Heart left ventricle (tissue), 13 donors: Measurements from ENCODE around the gene GBP3.

Source experiments
- CTCF ChIP-seq, 12 donors: fragments of 200-600 bp; sonication (generic) in 4 of 12; IDR thresholded peaks; one replicate each; pipeline versions ENCODE4 v1.5.0 to v1.8.0; 2018 to 2022; ENCODE audit warnings: antibody characterized with exemption in 12 of 12, mild to moderate bottlenecking in 5 of 12
- POLR2A ChIP-seq, 2 donors: fragments of 450-650 bp; IDR thresholded peaks; one replicate each; pipeline ENCODE4 v1.6.1; 2017; ENCODE audit warnings: antibody characterized with exemption in 2 of 2, mild to moderate bottlenecking in 2 of 2, moderate library complexity in 2 of 2
- donor health status: ischemic (EF 13 %, LVEDD 7.1; RV severe dilation, severe dysfunction).
- donor health status: DM: no; HTN: yes; CAD: no.
- donor health status: DM: no; HTN: no; CAD: no.
- donor health status: ischemic (EF 25% LVEDD 6.9; RV normal size, moderate dysfunction).
- donor health status: ischemic (EF 25% LVEDD 5.7; RV mildly dilated, moderate dysfunction).
- donor health status: ischemic (EF 35%, LVEDD 5.7; RV mildly dilated, moderate dysfunction).
- donor health status: nonischemic (EF 11% LVEDD 7.7; RV severe dilation, severe dysfunction).
- donor health status: DM: yes; HTN: yes; CAD: no.
- donor health status: PGD.
- donor health status: ischemic (EF 29% LVEDD 5.4; RV normal size, mild dysfunction).
- donor health status: nonischemic (EF 23%, LVEDD 6.1; RV moderate dilation, normal function).

- TF ChIP-seq POLR2A (IDR thresholded peaks at IDR 0.05) (no peak), CTCF (IDR thresholded peaks at IDR 0.05) (no peak)
These were observed 3.3 kb upstream of the GBP3 start for GRCh38 chr1:89025928-89026327.
